ENCODE measurements around the gene TOP2B.

TOP2B gene

DNA sequence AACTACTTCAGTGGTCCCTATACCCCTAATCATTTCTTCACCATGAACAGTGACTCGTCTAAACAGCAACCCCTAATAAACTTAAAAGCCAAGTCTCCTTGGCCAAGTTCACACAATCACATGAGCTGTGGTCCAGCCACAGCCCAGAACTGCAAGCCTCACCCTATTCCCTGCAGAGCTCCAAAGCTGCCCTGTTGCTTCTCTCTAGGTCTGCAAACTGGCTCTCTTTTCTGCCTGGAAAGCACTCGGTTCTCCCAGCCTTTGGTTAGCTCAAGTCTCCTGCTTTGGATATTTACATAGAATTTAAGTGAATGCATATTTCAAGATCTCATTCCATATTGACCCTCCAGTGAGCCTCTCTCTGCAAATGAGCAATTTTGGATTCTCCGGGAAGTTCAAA lies 107.0 kb downstream of the TOP2B start:
- no peak for DNase-seq (ENCODE audit: low read depth in 2 of 2)

DNA sequence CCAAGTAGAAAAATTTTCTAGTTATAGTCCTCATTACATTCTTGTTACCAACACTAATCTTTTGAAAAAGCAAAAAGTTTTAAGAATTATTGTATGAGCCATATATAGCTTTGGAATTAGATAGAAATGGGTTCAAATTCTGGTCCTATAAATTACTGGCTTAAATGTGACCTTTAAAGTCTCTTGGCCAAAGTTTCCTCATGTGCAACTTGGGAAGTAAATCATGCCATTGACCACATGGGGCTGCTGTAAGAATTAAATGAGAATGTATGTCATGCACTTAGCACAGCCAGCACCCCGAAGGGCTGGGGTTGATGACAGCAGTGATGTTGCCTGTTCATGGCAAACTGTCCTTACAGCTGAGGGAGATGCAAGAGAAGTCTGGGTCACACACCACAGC lies 108.3 kb downstream of the TOP2B start:
- no peak for DNase-seq (ENCODE audit: low read depth in 2 of 2)

DNA sequence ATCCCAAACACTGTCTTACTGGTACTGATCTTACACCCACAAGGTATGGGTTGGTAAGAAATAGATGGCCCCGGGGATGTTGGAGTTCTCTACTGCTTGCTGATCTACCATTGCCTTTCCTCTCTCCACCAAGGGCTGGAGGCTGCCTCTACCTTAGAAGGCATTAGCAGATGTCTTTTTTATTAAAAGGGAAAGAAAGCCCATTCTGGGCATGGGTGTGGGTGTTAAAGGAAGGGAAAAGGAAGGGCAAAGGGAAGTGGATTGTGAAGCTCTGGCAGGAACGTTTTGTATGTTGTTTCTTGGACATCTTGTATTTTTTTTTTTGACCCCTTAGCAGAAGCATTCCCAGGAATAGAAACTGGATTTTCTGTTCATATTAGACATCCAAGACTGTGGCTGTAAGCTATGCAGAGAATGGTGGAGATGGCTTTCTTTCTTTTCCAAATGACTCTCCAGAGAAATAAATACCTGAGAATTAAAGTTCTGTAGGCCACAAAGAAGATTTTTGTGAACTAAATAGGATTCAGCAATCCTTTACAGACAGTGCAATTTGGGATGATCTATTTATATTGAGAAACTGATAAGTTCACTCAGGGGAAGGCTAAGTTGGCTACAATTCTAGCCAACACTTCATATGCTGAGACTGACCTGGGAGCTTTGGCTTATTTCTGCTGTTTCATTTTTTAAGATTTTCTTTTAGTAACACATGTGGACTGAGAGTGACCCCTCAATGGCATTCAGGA lies 108.8 kb downstream of the TOP2B start:
- no peak for DNase-seq (ENCODE audit: low read depth in 2 of 2)

DNA sequence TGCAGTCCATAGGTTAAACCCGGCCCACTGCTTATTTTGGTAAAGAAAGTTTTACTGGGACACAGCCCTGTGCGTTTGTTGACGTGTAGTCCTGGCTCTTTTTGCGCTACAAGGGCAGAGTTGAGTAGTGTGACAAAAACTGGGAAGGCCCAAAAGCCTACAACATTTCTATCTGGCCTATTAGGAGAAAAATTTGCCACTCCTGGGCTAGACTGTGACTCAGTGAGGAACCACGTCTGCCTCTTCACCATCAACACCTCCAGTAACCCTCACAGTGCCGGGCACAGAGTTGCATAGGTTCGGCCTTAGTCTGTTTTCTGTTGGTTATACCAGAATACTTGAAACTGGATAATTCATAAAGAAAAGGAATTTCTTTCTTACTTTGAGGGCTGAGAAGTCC lies 110.3 kb downstream of the TOP2B start:
- no peak for DNase-seq (ENCODE audit: low read depth in 2 of 2)

DNA sequence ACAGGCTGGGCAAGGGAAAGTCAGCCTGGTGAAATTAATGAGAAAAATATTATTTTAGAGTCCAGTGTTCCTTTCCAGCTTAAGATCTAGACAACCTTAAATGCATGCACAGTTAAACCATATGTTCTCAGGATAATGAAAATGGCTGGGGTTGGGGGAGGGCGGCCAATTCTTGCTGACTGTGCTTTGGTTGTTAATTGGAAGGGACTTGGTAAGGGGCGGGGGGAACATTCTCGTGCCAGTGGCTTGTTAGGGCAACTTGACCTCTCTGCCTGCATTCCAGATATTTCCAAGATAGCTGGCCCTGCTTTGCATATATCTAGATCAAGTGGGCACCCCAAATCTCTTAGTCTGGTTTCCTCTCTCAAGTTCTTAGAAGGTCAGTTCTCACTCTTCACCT lies 112.5 kb downstream of the TOP2B start:
- no peak for DNase-seq (ENCODE audit: low read depth in 2 of 2)

DNA sequence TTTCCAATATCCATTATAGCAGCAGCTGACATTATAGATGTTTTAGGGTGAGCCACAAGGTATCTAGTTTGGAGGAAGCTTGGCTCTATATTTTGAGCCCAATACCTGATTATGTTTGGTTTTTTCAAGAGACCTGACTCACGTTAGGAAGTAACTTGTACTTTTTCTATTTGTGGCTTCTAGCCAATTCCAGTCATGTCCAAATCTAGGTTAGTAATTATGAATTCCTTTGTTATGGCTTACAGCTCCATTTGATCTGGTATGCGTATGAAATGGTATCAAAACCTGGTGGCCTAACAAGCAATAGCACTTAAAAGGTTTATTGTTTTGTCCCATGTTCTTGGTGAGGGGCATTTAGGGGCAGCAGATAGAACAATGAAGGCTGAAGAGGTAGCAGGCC lies 115.9 kb downstream of the TOP2B start:
- no peak for DNase-seq (ENCODE audit: low read depth in 2 of 2)

DNA sequence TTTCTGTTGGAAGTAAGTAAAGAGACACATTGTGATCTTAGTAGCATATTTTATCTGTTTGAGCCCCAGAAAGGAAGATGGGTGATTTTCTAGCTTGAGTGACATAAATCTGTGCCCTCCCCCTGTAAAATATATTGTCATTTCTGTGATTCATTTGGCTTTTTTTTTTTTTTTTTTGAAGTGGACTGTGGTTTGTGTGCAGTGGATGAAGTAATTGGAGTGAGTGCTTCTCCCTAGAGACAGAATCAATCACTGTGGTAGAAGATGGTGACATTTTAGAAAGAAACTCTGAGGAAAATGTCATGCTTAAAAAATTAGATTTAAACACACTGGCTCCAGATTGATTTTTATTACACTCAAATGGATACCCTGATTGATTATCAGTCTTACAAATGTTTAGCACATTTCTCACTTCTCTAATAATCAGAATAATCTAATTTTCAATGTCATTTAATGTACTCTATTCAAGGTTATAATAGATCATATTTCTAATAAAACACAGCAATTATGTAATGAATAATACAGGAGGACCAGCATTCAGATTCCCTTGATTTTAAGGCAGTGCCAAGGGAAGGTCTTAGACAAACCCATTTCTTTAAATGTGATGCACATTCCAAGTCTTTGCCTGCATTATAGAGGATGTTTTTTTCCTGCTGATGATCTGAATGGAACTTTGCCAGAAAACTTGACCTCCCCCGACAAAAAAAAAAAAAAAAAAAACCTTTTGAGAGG lies 116.6 kb downstream of the TOP2B start:
- no peak for DNase-seq (ENCODE audit: low read depth in 2 of 2)

All from stimulated activated CD8-positive, alpha-beta memory T cell treated with anti-CD3 and anti-CD28 coated beads, Interleukin-7, amount 100 ng/mL, for 1 hour (primary cell).